GM12878 (cell line): Measurements from ENCODE around the gene NEURL4.

Experiments used
- ASH2L ChIP-seq: fragments of 300-600, 200-600 bp; sonication (generic); IDR thresholded peaks from 2 replicates; pipeline ENCODE4 v1.6.1; 2017; ENCODE audit warnings: low read depth, mild to moderate bottlenecking, borderline replicate concordance
- BHLHE40 ChIP-seq, 2 experiments: fragments of 450-650 bp in 1 of 2; IDR thresholded peaks; 2 replicates each; pipeline ENCODE4 v1.6.1; 2011 to 2017; ENCODE audit warnings: low read depth in 2 of 2, borderline replicate concordance in 1 of 2, improper control_type of control experiment in 1 of 2, low read length in 1 of 2, mild to moderate bottlenecking in 1 of 2
- EP300 ChIP-seq, 2 experiments: fragments of 150-350 bp in 1 of 2; IDR thresholded peaks; 2 replicates each; pipeline ENCODE4 v1.6.1; 2011 to 2012; ENCODE audit warnings: low read depth in 2 of 2, low read length in 2 of 2, borderline replicate concordance in 1 of 2, improper control_type of control experiment in 1 of 2, inconsistent platforms in 1 of 2; ENCODE audit not compliant: control insufficient read depth in 1 of 2
- MXI1 ChIP-seq: fragments of 150-350 bp; IDR thresholded peaks from 2 replicates; pipeline ENCODE4 v1.6.1; 2011; ENCODE audit warnings: low read depth, mild to moderate bottlenecking, inconsistent platforms, low read length, improper control_type of control experiment
- POLR2AphosphoS2 ChIP-seq: IDR thresholded peaks from 2 replicates; pipeline ENCODE4 v1.6.1; 2011; ENCODE audit warnings: low read depth, mild to moderate bottlenecking, low read length, improper control_type of control experiment, moderate library complexity
- TF ChIP-seq, protein P1 (sequence below), 3 experiments: IDR thresholded peaks in 2 of 3; conservative IDR thresholded peaks in 1 of 3; 2 replicates each; pipeline ENCODE4 v1.5.1; 2011; ENCODE audit warnings: low read depth in 3 of 3, low read length in 3 of 3, mild to moderate bottlenecking in 3 of 3, control low read depth in 2 of 3, moderate library complexity in 2 of 3, inconsistent platforms in 1 of 3, mixed read lengths in 1 of 3; ENCODE audit not compliant: control insufficient read depth in 2 of 3, insufficient read depth in 1 of 3; ENCODE audit errors: extremely low read depth in 1 of 3
- TF ChIP-seq, protein P2 (sequence below): IDR thresholded peaks from 2 replicates; pipeline ENCODE4 v1.6.1; 2012; ENCODE audit warnings: low read depth, low read length, improper control_type of control experiment

DNA sequence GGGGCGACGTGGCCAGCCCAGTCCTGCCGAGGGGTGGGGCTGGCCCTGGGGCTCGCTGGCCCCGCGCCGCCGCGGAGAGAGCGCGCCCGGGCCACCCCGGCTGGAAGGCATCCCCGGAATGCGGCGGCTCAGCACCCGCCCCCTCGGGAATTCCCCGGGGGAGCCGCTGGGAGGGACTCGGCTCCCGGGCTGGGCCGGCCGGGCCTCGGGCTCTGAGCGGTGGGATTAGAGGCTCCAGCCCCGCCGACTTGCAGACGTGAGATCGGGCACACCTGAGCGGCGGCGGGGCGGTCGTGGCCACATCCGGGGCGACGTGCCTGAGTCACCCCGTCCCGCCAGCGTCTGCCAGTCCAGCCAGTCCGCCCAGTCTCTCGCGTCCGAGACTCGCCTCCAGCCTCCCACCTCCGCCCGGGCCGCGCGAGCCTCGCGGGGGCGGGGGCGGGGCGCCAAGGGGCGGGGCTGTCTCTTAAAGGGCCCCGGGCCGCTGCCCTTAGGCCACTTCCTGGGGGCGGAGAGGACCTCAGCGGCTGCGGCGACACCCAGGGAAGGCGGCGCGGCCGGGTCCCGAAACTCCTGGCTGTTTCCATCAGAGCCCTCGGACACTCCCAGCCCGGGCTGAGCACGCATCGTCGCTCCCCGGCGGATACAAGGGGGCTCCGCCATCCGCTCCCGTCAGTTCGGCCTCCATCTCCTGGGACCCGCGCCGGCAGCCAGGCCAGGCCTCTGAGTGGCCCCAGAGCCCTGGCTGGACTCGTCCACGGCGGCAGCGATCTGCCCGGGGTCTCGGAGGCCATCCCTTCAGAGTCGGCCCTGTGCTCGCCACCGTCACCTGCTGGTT lies 22.7 kb upstream of the NEURL4 start, which contains the start of gene KCTD11:
- TF ChIP-seq EP300 (IDR thresholded peaks at IDR 0.05; ENCODE audit: borderline replicate concordance in 1 of 2, control insufficient read depth in 1 of 2, low read depth in 2 of 2, low read length in 2 of 2) (no peak), BHLHE40 (IDR thresholded peaks at IDR 0.05; ENCODE audit: borderline replicate concordance in 1 of 2, low read depth in 2 of 2, low read length in 1 of 2) (peak in 1 of 2 experiments; percentile 83; a peak in 3 of 4 replicates), ASH2L (no peak), MXI1 (0 out of 2 replicates have a peak, but pooled peaks have one; percentile 31), POLR2AphosphoS2 (peak; percentile 88)
- TF ChIP-seq, protein P1, sequence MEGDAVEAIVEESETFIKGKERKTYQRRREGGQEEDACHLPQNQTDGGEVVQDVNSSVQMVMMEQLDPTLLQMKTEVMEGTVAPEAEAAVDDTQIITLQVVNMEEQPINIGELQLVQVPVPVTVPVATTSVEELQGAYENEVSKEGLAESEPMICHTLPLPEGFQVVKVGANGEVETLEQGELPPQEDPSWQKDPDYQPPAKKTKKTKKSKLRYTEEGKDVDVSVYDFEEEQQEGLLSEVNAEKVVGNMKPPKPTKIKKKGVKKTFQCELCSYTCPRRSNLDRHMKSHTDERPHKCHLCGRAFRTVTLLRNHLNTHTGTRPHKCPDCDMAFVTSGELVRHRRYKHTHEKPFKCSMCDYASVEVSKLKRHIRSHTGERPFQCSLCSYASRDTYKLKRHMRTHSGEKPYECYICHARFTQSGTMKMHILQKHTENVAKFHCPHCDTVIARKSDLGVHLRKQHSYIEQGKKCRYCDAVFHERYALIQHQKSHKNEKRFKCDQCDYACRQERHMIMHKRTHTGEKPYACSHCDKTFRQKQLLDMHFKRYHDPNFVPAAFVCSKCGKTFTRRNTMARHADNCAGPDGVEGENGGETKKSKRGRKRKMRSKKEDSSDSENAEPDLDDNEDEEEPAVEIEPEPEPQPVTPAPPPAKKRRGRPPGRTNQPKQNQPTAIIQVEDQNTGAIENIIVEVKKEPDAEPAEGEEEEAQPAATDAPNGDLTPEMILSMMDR (IDR thresholded peaks at IDR 0.05 in 2 of 3, conservative IDR thresholded peaks at IDR 0.05 in 1 of 3; ENCODE audit: control insufficient read depth in 2 of 3, extremely low read depth in 1 of 3, insufficient read depth in 1 of 3, low read depth in 3 of 3, low read length in 3 of 3): peak in 2 of 3 experiments; percentile 55 to 59; a peak in 3 of 6 replicates
- TF ChIP-seq, protein P2, sequence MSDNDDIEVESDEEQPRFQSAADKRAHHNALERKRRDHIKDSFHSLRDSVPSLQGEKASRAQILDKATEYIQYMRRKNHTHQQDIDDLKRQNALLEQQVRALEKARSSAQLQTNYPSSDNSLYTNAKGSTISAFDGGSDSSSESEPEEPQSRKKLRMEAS: peak; percentile 24; the same call in 1 of the 2 replicates
